NOMO-1 (cell line): ENCODE data around the gene SCARF2.
"Not testable (repeated sequence)": the region's sequence is repeated elsewhere in the genome, so short reads cannot be mapped to it uniquely, and the experiment has no call there.

ENCODE experiments used
- DNase-seq, 2 experiments: peaks; one replicate each; lab custom pipeline; 2025; ENCODE audit not compliant: unreplicated experiment in 2 of 2; lab: John Stamatoyannopoulos, UW

SCARF2 gene

DNA sequence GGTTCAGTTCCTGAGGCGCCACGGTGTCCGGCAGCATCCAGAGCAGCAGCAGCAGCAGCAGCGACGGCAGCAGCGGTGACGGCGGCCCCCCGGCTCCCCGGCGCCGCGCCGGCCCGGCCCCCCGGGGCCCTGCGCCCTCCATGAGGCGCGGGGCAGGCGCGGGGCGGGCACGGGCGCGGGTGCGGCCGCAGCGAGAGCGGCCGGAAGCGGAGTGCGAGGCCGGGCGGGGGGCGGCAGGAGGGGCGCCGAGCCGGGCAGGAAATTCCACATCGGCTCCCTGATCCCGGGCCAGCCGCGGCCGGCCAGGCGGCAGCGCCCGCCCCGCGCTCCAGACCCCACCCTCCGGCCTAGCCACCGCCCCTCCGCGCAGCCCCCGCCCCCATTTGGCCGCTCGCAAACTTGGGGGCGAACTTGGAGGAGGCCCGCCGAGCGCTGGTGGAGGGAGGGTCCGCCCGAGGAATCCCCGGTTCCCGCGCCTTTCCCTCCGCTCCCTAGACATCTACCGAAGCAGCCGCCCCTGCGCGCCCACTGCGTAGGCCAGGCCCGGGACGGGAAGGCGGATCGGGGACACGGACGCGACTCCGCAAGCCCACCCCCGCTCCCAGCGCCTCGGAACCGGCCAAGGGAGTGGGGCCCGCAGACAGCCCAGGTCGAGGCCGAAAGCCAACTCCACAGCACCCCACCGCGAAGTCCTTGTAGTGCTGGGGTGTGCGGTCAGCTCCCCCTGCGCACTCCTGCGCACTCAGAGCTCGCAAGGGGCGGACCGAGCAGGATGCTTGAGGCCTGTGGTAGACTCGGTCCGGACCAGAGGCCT, at the start of gene SCARF2:
Gene SCARF2, minus strand, starts transcription at position 213 of the 814 bp plus-strand sequence. Its CDS starts 71 bp downstream, at position 142.
- DNase-seq: no peak

- no peak for DNase-seq
Measured at GRCh38 chr22:20486229-20486628, 48.6 kb upstream of the SCARF2 start.

GRCh38 chr22:20484948-20485683, 47.5 kb upstream of the SCARF2 start:
- DNase-seq: no peak

DNA sequence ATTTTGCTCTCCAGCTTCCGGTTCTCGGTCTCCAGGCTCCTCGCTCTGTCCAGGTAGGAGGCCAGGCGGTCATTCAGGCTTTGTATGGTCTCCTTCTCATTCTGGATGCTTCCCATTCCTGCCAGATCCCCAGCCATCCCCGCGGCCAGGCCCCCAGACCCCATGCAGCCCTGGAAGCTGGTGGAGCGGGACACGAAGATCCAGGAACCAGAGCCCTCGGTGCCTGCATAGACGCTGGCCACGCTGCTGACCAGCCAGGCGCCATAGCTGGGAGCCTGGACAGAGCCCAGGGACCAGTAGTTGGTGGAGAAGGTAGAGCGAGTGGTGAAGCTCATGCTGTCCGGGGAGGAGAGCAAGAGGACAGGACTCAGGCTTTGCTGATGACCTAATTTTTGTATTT, 46.1 kb upstream of the SCARF2 start:
- no peak for DNase-seq

GRCh38 chr22:20483143-20483506, 45.5 kb upstream of the SCARF2 start:
- not testable (repeated sequence) for DNase-seq

DNA sequence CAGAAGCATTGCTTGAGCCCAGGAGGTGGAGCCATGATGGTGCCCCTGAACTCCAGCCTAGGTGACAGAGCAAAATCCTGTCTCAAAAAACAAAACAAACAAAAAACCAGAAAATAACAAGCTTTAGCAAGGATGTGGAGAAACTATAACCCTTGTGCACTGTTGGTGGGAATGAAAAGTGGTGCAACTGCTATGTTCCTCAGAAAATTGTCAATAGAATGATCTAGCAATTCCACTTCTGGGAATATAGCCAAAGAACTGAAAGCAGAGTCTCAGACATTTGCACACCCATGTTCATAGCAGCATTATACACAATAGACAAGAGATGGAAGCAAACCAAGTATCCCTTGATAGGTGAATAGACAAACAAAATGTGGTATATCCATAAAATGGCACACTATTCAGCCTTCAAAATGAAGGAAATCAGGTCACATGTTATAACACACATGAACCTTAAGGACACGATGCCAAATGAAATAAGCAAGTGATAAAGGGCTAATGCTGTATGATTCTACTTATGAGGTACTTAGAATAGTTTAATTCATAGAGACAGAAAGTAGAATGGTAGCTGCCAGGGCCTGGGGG, 42.1 kb upstream of the SCARF2 start:
- no peak for DNase-seq

DNA sequence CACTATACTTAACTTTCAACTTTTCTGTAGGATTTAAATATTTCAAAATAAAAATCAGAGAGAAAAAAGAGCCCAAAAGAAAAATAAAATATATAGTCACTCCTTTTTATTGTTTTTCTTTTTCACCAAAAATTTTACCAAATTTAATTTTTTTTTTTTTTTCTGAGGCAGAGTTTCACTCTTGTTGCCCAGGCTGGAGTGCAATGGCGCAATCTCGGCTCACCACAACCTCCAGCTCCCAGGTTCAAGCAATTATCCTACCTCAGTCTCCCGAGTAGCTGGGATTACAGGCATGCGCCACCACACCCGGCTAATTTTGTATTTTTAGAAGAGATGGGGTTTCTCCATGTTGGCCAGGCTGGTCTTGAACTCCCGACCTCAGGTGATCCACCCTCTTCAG, 40.4 kb upstream of the SCARF2 start:
- DNase-seq: not testable (repeated sequence)

DNA sequence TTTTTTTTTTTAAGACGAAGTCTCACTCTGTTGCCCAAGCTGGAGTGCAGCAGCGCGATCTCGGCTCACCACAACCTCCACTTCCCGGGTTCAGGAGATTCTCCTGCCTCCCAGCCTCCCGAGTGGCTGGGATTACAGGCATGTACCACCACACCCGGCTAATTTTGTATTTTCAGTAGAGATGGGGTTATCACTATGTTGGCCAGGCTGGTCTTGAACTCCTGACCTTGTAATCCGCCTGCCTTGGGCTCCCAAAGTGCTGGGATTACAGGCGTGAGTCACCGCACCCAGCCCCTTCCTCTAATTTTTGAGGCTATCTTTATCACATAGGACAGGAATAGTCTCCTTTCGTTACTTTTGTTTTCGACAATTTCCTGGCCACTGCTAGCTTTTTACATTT, 37.9 kb upstream of the SCARF2 start:
- not testable (repeated sequence) for DNase-seq

- no peak for DNase-seq
Measured at GRCh38 chr22:20475115-20475436, 37.5 kb upstream of the SCARF2 start.

GRCh38 chr22:20472629-20473442, 35.2 kb upstream of the SCARF2 start:
- DNase-seq: no peak

- DNase-seq: no peak
Measured at GRCh38 chr22:20471126-20471833, 33.7 kb upstream of the SCARF2 start.

GRCh38 chr22:20470525-20470924, 32.9 kb upstream of the SCARF2 start:
- not testable (repeated sequence) for DNase-seq

GRCh38 chr22:20469110-20469868, 31.7 kb upstream of the SCARF2 start:
- no peak for DNase-seq

DNA sequence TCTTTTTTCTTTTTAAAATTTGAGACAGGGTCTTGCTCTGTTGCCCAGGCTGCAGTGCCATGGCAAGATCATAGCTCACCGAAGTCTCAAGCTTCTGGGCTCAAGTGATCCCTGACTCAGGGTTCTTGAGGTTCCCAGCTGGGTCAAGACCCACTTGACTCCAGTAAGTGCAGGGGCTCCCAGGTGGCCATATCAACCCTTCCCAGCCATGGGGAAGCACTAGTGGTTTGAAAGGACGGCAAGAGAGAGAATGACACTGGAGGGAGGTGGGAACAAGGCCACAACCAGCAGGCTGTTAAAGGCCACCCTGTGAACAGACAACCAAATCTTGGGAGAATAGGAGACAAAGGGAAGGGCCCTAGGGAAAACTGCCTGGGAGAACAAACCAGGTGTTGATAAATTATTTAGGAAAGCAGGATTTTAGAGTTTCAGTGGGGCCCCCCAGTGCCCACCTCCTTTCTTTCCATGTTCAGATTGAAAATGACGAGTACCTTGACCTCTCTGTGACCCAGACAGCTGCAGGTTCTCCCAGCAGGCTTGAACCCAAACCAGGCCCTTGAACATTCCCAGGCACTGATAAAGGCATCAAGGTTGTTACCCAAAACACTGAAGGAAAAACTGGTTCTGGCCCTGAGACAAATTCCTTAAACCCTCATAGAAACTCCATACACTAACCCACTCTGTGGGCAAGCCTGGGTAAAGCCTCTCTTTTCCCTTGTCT, 29.2 kb upstream of the SCARF2 start:
- no peak for DNase-seq

DNA sequence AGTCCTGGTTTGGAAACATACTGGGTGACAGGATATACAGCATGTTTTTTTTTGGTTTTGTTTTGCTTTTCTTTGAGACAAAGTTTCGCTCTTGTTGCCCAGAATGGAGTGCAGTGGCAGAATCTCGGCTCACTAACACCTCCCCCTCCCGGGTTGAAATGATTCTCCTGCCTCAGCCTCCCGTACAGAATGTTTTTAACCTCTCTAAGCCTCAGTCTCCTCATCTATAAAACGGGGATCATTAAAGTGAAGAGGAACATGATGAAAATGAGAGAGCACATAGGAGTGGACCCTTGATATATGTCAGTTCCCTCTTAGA, 28.1 kb upstream of the SCARF2 start:
- no peak for DNase-seq

DNA sequence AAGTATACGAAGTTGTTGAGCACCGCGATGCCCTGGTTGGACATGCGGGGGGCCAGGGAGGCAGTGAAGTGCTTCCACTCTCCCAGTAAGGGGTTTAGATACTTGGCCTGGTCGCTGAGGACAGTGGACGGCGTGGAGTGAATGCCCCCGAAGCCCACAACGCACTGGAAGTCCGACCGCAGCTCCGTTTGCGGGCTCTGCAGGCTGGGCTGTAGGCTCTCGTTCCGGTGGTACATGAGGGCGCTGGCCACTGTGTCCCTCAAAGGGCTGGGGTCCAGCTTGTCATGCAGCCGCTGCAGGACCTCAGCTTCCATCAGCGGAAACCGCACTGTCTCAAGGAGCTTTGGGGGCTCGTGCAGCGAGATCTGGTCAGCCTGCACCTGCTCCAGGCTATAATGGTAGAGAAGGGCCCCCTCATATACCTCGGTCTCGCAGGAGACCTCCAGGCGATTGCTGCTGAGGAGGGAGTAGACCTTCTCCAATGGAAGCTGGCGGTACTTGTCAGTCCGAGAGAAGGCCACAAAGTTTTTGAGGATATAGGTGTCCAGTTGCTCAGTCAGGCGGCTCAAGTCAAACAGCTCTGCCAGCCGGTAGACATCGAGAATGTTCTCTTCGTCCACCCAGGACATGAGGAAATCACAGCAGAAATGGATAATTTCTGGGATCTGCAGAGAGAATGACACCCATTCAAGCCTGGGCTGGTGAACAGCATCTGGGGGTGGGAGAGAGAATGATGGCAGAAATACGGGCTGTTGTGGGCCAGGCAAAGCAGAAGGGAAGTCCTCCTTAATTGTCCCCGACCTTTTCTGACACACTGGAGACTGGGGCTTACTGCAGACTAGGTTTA, 27.5 kb upstream of the SCARF2 start:
- DNase-seq: no peak

DNA sequence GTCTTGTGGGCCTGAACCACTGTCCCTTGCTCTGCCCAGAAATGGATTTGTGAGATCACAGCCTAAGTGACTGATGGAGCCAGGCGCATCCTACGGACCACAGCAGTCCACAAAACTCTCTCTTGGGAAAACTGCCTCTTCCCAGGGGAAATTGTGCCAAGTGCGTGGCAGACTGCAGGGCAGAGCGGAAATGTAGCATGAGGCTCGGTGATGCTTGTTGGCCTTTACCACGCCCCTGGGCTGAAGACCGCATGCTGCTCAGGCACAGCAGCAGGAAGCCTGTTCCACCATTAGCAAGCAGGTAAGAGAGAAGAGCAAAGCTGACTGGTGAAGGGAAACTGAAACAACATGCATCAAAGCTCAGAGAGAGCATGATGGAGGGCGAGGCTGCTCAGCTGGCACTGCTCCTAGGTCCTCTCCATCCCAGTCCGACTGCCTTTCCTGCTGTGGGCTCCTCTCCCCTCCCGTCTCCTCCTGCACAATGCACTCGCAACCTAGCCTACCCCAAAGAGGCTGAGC, 26.5 kb upstream of the SCARF2 start:
- no peak for DNase-seq
